ENCODE data around the gene COQ7. TPM values are rescaled to one million over a fixed set of nuclear protein-coding genes. Genes with fewer than 3 reads are reported as not detected.

The COQ7 gene
- total RNA-seq, 1 donor from 2014 or later, result 15.4 TPM

DNA sequence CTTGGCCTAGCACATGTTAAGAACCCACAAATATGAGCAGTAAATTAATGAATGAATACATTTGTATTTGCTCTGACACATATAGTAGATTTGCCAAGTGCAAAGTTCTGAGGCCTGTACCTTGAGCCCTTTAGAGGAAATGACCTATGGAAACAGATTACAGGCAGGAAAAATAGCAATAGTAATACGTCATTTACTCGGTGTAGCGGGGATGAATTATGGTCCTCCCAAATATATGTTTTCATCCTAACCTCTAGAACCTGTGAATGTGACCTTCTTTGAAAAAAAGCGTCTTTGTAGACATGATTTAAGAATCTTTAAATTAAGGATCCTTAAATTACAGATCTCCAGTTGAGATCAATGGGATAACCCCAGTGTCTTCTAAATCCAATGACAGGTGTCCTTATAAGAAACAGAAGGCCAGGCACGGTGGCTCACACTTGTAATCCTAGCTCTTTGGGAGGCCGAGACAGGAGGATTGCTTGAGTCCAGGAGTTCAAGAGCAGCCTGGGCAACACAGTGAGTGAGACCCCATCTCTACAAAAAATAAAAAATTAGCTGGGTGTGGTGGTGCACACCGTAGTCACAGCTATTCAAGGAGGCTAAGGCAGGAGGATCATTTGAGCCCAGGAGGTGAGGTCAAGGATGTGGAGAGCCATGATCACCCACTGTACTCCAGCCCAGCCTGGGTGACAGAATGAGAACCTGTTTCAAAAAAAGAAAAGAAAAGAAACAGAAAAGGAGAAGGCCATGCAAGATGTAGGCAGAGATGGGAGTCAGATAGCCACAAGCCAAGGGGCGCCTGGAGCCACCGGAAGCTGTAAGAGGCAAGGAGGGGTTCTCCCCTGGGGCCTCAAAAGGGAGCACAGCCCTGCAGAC, 41.2 kb downstream of the COQ7 start:
- no peak overlapping the region for H3K27ac ChIP-seq
- no peaks in the 10 kb centered on the region for H3K9me3 ChIP-seq
- no peaks in the 10 kb centered on the region for H3K36me3 ChIP-seq
- H3K4me1 ChIP-seq, result peaks cover 18% of the 10 kb centered on the region
- no peak for TF ChIP-seq CTCF (IDR thresholded peaks at IDR 0.05)
- no peak overlapping the region for H3K4me3 ChIP-seq
- intact Hi-C loops (cut with DNase I), result no loop called here
- H3K27me3 ChIP-seq, result no peaks in the 10 kb centered on the region
- no peak for ATAC-seq
- no peak for DNase-seq

DNA sequence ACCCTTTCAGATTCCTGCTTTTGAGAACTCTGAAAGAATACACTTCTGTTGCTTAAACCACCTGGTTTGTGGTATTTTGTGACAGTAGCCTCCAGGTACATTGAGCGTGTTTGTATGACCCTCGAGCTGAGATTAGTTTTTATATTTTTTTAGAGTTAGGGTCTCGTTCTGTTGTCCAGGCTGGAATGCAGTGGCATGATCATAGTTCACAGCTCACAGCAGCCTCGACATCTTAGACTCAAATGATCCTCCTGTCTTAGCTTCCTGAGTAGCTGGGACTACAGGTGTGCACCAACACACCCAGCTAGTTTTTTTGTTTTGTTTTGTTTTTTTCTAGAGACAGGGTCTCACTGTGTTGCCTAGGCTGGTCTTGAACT, 41.9 kb downstream of the COQ7 start:
- intact Hi-C loops (cut with DNase I), result no loop called here
- Histone ChIP-seq H3K4me3 (no peak overlapping the region), H3K27ac (no peak overlapping the region), H3K4me1 (peaks cover 18% of the 10 kb centered on the region), H3K27me3 (no peaks in the 10 kb centered on the region), H3K9me3 (no peaks in the 10 kb centered on the region), H3K36me3 (no peaks in the 10 kb centered on the region)
- TF ChIP-seq CTCF (IDR thresholded peaks at IDR 0.05), result no peak
- no peak for DNase-seq
- ATAC-seq, result no peak

DNA sequence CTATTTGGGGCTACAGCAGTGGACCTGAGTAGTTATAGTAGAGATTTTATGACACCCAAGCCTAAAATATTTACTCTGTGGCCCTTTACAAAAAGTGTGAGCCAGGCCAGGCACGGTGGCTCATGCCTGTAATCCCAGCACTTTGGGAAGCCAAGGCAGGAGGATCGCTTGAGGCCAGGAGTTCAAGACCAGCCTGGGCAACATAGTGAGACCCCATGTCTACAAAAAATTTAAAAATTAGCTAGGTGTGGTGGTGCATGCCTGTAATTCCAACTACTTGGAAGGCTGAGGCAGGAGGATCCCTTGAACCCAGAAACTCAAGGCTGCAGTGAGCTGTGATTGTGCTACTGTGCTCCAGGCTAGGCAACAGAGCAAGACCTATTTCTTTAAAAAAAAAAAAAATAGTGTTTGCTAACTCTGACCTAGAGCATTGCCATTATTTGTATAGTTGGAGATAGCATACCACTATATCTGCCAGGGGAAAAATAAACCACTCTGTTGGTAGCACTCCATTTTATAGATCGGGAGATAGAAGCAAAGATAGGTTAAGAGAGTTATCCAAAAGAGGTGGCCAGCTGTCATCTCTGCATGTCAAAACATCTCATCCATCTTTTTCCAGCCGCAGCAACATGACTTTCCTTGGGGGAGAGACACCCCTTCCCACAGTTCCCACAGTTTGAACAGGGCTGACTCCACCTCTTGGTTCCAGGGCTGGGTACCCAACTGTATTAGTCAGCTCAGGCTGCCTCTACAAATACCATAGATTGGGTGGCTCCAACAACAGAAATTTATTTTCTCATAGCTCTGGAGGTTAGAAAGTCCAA, 43.3 kb downstream of the COQ7 start:
- intact Hi-C loops (cut with DNase I), result no loop called here
- DNase-seq, result no peak
- Histone ChIP-seq H3K27ac (no peak overlapping the region), H3K4me3 (no peak overlapping the region), H3K9me3 (no peaks in the 10 kb centered on the region), H3K36me3 (peaks cover 11% of the 10 kb centered on the region), H3K4me1 (peaks cover 30% of the 10 kb centered on the region), H3K27me3 (no peaks in the 10 kb centered on the region)
- TF ChIP-seq CTCF (IDR thresholded peaks at IDR 0.05), result no peak
- no peak for ATAC-seq

- no peak for TF ChIP-seq CTCF (IDR thresholded peaks at IDR 0.05)
- H3K9me3 ChIP-seq, result no peaks in the 10 kb centered on the region
- H3K4me1 ChIP-seq, result peaks cover 32% of the 10 kb centered on the region
- no peak for DNase-seq
- intact Hi-C loops (cut with DNase I), result no loop called here
- peaks cover 13% of the 10 kb centered on the region for H3K36me3 ChIP-seq
- no peak for ATAC-seq
- H3K27ac ChIP-seq, result no peak overlapping the region
- no peak overlapping the region for H3K4me3 ChIP-seq
- H3K27me3 ChIP-seq, result no peaks in the 10 kb centered on the region
Observed at GRCh38 chr16:19112099-19112407, 44.6 kb downstream of the COQ7 start.

DNA sequence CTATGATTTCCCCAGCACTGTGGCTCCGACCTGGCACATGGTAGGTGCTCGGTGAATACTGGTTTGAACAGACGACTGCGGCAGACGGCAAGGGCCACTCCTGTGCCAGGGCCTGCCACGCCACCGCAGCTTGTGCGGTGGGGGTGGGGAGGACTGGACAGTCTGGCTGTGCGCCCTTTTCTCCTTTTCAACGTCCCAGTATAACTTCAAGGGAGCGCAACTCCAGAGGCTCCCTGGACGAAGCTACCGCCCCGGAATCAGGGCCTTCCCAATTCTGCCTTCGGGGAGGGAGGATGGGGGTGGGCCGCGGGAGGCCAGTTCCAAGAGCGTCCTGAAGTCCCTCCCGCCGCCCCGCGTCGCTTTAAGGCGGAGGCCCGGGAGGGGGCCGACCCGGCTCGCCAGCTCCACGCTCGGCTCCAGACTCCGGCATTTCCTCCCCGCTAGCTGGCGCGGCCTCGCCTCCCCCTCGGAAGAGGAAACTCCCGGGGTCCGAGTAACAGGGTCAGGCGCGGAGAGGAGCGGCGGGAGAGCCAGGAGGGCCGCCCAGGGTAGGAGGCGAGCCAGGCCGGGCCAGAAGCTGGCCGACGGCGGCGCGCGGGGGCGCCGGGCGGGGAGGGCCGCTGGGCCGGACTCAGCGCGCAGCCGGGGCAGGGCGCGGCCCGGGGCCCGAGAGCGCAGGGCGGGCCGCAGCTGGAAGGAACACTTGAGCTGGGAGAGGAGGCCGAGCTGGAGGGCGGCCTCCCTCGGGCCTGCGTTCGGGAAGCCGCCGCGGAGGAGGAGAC, 46.4 kb downstream of the COQ7 start, which contains the start of gene ITPRIPL2:
Gene ITPRIPL2, plus strand, starts transcription at position 388 of the 782 bp plus-strand sequence. CDS start 498 bp downstream, outside the sequence.
- Histone ChIP-seq H3K27me3 (no peaks in the 10 kb centered on the region), H3K9me3 (no peaks in the 10 kb centered on the region), H3K4me3 (peak within 1 kb of the TSS; percentile 85), H3K27ac (peak within 1 kb of the TSS; percentile 97), H3K4me1 (peaks cover 42% of the 10 kb centered on the region), H3K36me3 (peaks cover 13% of the 10 kb centered on the region)
- no peak for TF ChIP-seq CTCF (IDR thresholded peaks at IDR 0.05)
- intact Hi-C loops (cut with DNase I), result no loop called here
- ATAC-seq (peak; percentile 92), DNase-seq (peak; percentile 96)

Measured in upper lobe of right lung (tissue), 1 donor.